ENCODE data around the gene NAALAD2.

Gene NAALAD2

GRCh38 chr11:90189011-90189410, 54.5 kb downstream of the NAALAD2 start:
- Mint-ChIP-seq H3K27ac (no peak overlapping the region), H3K9me3 (no peaks in the 10 kb centered on the region), H3K4me3 (no peak overlapping the region), H3K27me3 (ENCODE audit: low read depth, poor library complexity) (no peaks in the 10 kb centered on the region), H3K36me3 (ENCODE audit: low read depth) (peaks cover 20% of the 10 kb centered on the region), H3K4me1 (no peaks in the 10 kb centered on the region)
- no peak for TF ChIP-seq CTCF (IDR thresholded peaks at IDR 0.05)
- DNase-seq: no peak

GRCh38 chr11:90192869-90193582, 58.6 kb downstream of the NAALAD2 start:
- no peaks in the 10 kb centered on the region for H3K9me3 Mint-ChIP-seq
- TF ChIP-seq CTCF (IDR thresholded peaks at IDR 0.05): no peak

GRCh38 chr11:90197377-90197776, 62.9 kb downstream of the NAALAD2 start:
- DNase-seq: no peak
- Mint-ChIP-seq H3K27ac (no peak overlapping the region), H3K36me3 (ENCODE audit: low read depth) (peaks cover 31% of the 10 kb centered on the region), H3K27me3 (ENCODE audit: low read depth, poor library complexity) (no peaks in the 10 kb centered on the region), H3K9me3 (no peaks in the 10 kb centered on the region), H3K4me3 (no peak overlapping the region), H3K4me1 (no peaks in the 10 kb centered on the region)
- TF ChIP-seq CTCF (IDR thresholded peaks at IDR 0.05): no peak

More at GRCh38 chr11:90192869-90193582, 58.6 kb downstream of the NAALAD2 start:
- H3K4me1 Mint-ChIP-seq: no peaks in the 10 kb centered on the region
- no peak for DNase-seq
- no peak overlapping the region for H3K27ac Mint-ChIP-seq
- no peaks in the 10 kb centered on the region for H3K27me3 Mint-ChIP-seq (ENCODE audit: low read depth, poor library complexity)
- peaks cover 20% of the 10 kb centered on the region for H3K36me3 Mint-ChIP-seq (ENCODE audit: low read depth)
- no peak overlapping the region for H3K4me3 Mint-ChIP-seq

GRCh38 chr11:90202342-90202741, 67.9 kb downstream of the NAALAD2 start:
- TF ChIP-seq CTCF (IDR thresholded peaks at IDR 0.05): no peak
- Mint-ChIP-seq H3K27me3 (ENCODE audit: low read depth, poor library complexity) (no peaks in the 10 kb centered on the region), H3K27ac (no peak overlapping the region), H3K36me3 (ENCODE audit: low read depth) (peaks cover 41% of the 10 kb centered on the region), H3K4me1 (no peaks in the 10 kb centered on the region), H3K4me3 (no peak overlapping the region), H3K9me3 (no peaks in the 10 kb centered on the region)
- no peak for DNase-seq

- Mint-ChIP-seq H3K36me3 (ENCODE audit: low read depth) (peaks cover 41% of the 10 kb centered on the region), H3K27ac (no peak overlapping the region), H3K9me3 (no peaks in the 10 kb centered on the region), H3K4me3 (no peak overlapping the region), H3K27me3 (ENCODE audit: low read depth, poor library complexity) (no peaks in the 10 kb centered on the region), H3K4me1 (no peaks in the 10 kb centered on the region)
- no peak for TF ChIP-seq CTCF (IDR thresholded peaks at IDR 0.05)
- DNase-seq: no peak
Observed at GRCh38 chr11:90204407-90204806, 69.9 kb downstream of the NAALAD2 start.

Data from nephron progenitor cell (in vitro differentiated cells).